GM12875 (cell line): ENCODE measurements around the gene P3H1.

Source experiments
- H3K4me3 ChIP-seq: one replicate; pipeline ENCODE4 v1.5.1; 2011; ENCODE audit warnings: low read depth, low read length, control low read depth
- CTCF ChIP-seq: IDR thresholded peaks from 2 replicates; pipeline ENCODE4 v1.5.1; 2011; ENCODE audit warnings: low read depth, mild to moderate bottlenecking, control low read depth, inconsistent platforms, low read length, moderate library complexity, borderline replicate concordance; ENCODE audit not compliant: insufficient read depth

The P3H1 gene

DNA sequence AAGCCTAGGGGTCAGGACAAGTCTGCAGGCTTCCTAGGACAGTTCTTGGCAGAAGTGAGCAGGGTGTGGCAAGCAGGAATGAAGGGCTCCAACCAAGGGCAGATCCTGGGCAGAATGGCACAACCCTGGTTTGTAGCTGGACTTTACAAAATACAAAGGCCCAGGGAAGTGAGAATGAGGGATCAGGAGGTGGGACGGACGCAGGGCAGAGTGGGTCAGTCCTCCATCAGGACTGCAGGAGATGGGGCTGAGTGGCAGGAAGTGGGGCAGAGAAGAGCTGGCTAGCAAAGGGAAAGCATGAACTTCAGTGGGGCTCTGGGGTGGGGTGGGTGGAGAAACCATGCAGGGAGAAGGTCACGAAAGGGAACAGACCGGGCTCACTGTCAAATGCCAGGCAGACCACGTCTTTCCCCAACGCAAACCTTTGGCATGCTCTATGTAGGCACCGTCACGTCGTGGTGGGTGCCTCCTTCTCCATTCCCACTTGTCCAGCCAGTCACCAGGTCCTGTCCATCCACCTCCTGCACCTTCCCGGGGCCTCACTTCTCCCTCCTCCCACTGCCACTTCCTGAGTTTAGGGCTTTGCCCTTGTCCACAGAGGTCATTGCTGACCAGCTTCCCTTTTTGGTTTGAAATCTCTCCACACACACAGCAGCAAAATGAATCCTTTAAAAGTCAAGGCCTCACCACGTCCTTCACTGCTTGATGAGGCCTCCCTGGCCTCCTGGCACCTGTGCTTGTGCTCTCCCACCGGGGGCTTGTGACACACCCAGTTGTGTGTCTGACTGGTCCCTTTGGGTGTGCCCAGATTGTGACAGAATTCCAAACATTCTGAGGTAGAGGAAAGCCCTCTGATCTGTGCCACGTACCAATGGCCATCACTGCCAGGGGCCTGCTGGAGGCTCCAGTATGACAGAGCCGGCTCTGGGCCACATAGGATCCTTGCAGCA, 18.1 kb downstream of the P3H1 start:
- H3K4me3 ChIP-seq = no peak overlapping the region

GRCh38 chr1:42748021-42748420, 18.8 kb downstream of the P3H1 start:
- no peak for TF ChIP-seq CTCF
- no peak overlapping the region for H3K4me3 ChIP-seq

More for the DNA sequence above, 18.1 kb downstream of the P3H1 start:
- no peak for TF ChIP-seq CTCF

DNA sequence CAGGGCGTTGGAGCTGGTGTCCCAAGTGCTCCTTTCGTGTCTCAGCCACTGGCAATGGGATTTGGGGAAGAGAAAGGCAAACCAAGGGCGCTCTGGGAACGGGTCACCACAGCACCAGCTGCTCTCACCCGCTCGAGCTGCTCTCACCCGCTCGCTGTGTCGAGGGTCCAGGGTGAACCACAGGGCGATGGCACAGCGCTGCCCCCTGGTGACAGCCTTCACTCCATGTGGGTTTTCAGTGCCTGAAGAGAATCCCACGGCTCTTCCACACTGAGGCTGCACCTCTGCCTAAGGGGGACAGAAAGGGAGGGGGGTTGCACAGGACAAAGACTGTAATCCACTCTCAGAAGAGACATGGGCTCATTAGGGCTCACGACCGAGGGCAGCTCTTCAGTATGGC, 19.7 kb downstream of the P3H1 start:
- no peak overlapping the region for H3K4me3 ChIP-seq
- TF ChIP-seq CTCF = peak; percentile 77

GRCh38 chr1:42746436-42747105, 20.3 kb downstream of the P3H1 start:
- no peak for TF ChIP-seq CTCF
- H3K4me3 ChIP-seq = no peak overlapping the region

- TF ChIP-seq CTCF = no peak
- H3K4me3 ChIP-seq = no peak overlapping the region
Observed at GRCh38 chr1:42745851-42746250, 21.0 kb downstream of the P3H1 start.

- TF ChIP-seq CTCF = no peak
- H3K4me3 ChIP-seq = no peak overlapping the region
Observed at GRCh38 chr1:42744148-42744413, 22.7 kb downstream of the P3H1 start.

- TF ChIP-seq CTCF = no peak
- no peak overlapping the region for H3K4me3 ChIP-seq
Observed at GRCh38 chr1:42743317-42744147, 23.3 kb downstream of the P3H1 start.
